NCI-H2196 (cell line): ENCODE results near the gene MFN2.

Experiments
- DNase-seq: peaks from one replicate; lab custom pipeline; 2025; ENCODE audit not compliant: unreplicated experiment; lab: John Stamatoyannopoulos, UW

The MFN2 gene

GRCh38 chr1:12046749-12047119 is 66.5 kb downstream of the MFN2 start:
- DNase-seq = no peak

GRCh38 chr1:12047120-12047876 is 67.1 kb downstream of the MFN2 start:
- DNase-seq = no peak

- DNase-seq = no peak
Measured at GRCh38 chr1:12048372-12048771, 68.1 kb downstream of the MFN2 start.

GRCh38 chr1:12049616-12050015 is 69.4 kb downstream of the MFN2 start:
- no peak for DNase-seq

GRCh38 chr1:12051361-12051760 is 71.1 kb downstream of the MFN2 start:
- no peak for DNase-seq

GRCh38 chr1:12052008-12052573 is 71.8 kb downstream of the MFN2 start:
- peak; percentile 8 for DNase-seq

GRCh38 chr1:12052997-12053686 is 72.9 kb downstream of the MFN2 start:
- no peak for DNase-seq

- DNase-seq = no peak
Measured at GRCh38 chr1:12053752-12054548, 73.7 kb downstream of the MFN2 start.

- no peak for DNase-seq
Measured at GRCh38 chr1:12055259-12055658, 75.0 kb downstream of the MFN2 start.

- no peak for DNase-seq
Measured at GRCh38 chr1:12056331-12056841, 76.1 kb downstream of the MFN2 start.

GRCh38 chr1:12057382-12057781 is 77.1 kb downstream of the MFN2 start:
- DNase-seq = no peak

- DNase-seq = no peak
Measured at GRCh38 chr1:12057940-12058687, 77.9 kb downstream of the MFN2 start.

GRCh38 chr1:12059226-12059625 is 79.0 kb downstream of the MFN2 start:
- no peak for DNase-seq

GRCh38 chr1:12059722-12060464 is 79.6 kb downstream of the MFN2 start:
- no peak for DNase-seq

- DNase-seq = no peak
Measured at GRCh38 chr1:12060500-12060899, 80.3 kb downstream of the MFN2 start.
